H1 (cell line): ENCODE measurements around the gene PGAM1. TPM values are rescaled to one million over a fixed set of nuclear protein-coding genes. Genes with fewer than 3 reads are reported as not detected.

Source experiments
- CTCF ChIA-PET: fragments of 300-600 bp; sonication (Branson Sonifier 250); formaldehyde crosslinking; loops from one replicate; lab custom pipeline; 2021; ENCODE audit not compliant: partially characterized antibody; lab: Charles Lee
- POLR2A ChIA-PET: fragments of 300-600 bp; sonication (Branson Sonifier 250); formaldehyde crosslinking; loops from one replicate; lab custom pipeline; 2021; ENCODE audit warnings: inconsistent platforms; ENCODE audit not compliant: partially characterized antibody; lab: Charles Lee
- DNase-seq, 2 experiments: peaks; one replicate each; pipeline versions ENCODE4 v3.0.0 to v3.0.0-alpha.2; 2010 to 2022; ENCODE audit warnings: low spot score in 2 of 2, low read depth in 1 of 2, mixed read lengths in 1 of 2
- FAIRE-seq: peaks from 2 replicates; lab custom pipeline; 2011; peaks lifted over from hg19 to GRCh38; lab: Jason Lieb, UNC
- H2AFZ ChIP-seq: 2 replicates; pipeline ENCODE4 v1.8.1; 2012; ENCODE audit warnings: low read length, inconsistent platforms
- H2AK5ac ChIP-seq: 2 replicates; pipeline ENCODE4 v1.6.1; 2013; ENCODE audit warnings: low read depth, low read length
- H2BK120ac ChIP-seq: replicated peaks from 2 replicates; pipeline ENCODE3; 2013; ENCODE audit warnings: low read depth, low read length, inconsistent platforms
- H2BK12ac ChIP-seq: 2 replicates; pipeline ENCODE4 v1.6.1; 2013; ENCODE audit warnings: low read depth, low read length
- H2BK15ac ChIP-seq: 2 replicates; pipeline ENCODE4 v1.6.1; 2013; ENCODE audit warnings: low read length
- H2BK20ac ChIP-seq: 2 replicates; pipeline ENCODE4 v1.6.1; 2013; ENCODE audit warnings: low read length
- H2BK5ac ChIP-seq: 2 replicates; pipeline ENCODE4 v1.6.1; 2013; ENCODE audit warnings: low read depth, low read length
- H3K14ac ChIP-seq: 2 replicates; pipeline ENCODE4 v1.6.1; 2013; ENCODE audit warnings: inconsistent platforms; ENCODE audit not compliant: insufficient read length
- H3K18ac ChIP-seq: 2 replicates; pipeline ENCODE4 v1.6.1; 2013; ENCODE audit warnings: low read length; ENCODE audit errors: extremely low read depth
- H3K23ac ChIP-seq: 2 replicates; pipeline ENCODE4 v1.6.1; 2013; ENCODE audit warnings: inconsistent platforms; ENCODE audit not compliant: insufficient read length
- H3K23me2 ChIP-seq: 2 replicates; pipeline ENCODE4 v1.6.1; 2013; ENCODE audit warnings: low read depth, low read length
- H3K27ac ChIP-seq: 2 replicates; pipeline ENCODE4 v1.6.1; 2011; ENCODE audit warnings: low read depth, low read length, inconsistent platforms
- H3K27me3 ChIP-seq, 4 experiments: replicated peaks in 1 of 4; 1 replicate in 1 of 4; 2 replicates in 3 of 4; pipeline versions ENCODE4 v1.6.1 to v1.8.1; 2011 to 2013; ENCODE audit warnings: low read length in 3 of 4, mild to moderate bottlenecking in 3 of 4, inconsistent platforms in 2 of 4, mixed read lengths in 2 of 4, moderate library complexity in 1 of 4; ENCODE audit not compliant: control insufficient read depth in 3 of 4, insufficient read depth in 3 of 4; ENCODE audit errors: extremely low read depth in 1 of 4
- H3K36me3 ChIP-seq, 4 experiments: 2 replicates each; pipeline versions ENCODE4 v1.6.1 to v1.8.1; 2011 to 2013; ENCODE audit warnings: mild to moderate bottlenecking in 4 of 4, low read length in 3 of 4, moderate library complexity in 2 of 4, control low read depth in 1 of 4, inconsistent platforms in 1 of 4; ENCODE audit not compliant: insufficient read depth in 4 of 4, control insufficient read depth in 2 of 4
- H3K4ac ChIP-seq: replicated peaks from 2 replicates; pipeline ENCODE3; 2013; ENCODE audit warnings: low read length, low read depth, mixed read lengths, inconsistent platforms; ENCODE audit not compliant: insufficient read length
- H3K4me1 ChIP-seq, 4 experiments: replicated peaks in 1 of 4; 1 replicate in 1 of 4; 2 replicates in 3 of 4; pipeline versions ENCODE4 v1.6.1 to v1.8.1; 2011 to 2013; ENCODE audit warnings: low read length in 3 of 4, inconsistent platforms in 2 of 4, mixed read lengths in 1 of 4; ENCODE audit not compliant: insufficient read depth in 4 of 4, control insufficient read depth in 3 of 4
- H3K4me2 ChIP-seq, 2 experiments: 2 replicates each; pipeline versions ENCODE4 v1.6.1 to v1.8.1; 2011 to 2013; ENCODE audit warnings: low read depth in 2 of 2, low read length in 2 of 2, control low read depth in 1 of 2, inconsistent platforms in 1 of 2, mild to moderate bottlenecking in 1 of 2; ENCODE audit not compliant: insufficient read depth in 1 of 2
- H3K4me3 ChIP-seq, 4 experiments: fragments of 200-600, 300-600 bp in 1 of 4; sonication (generic), shearing (Covaris generic), sonication (Bioruptor Twin) in 1 of 4; 2 replicates each; pipeline versions ENCODE4 v1.5.1 to v1.8.1; 2011 to 2016; ENCODE audit warnings: low read length in 4 of 4, low read depth in 3 of 4, control low read depth in 2 of 4, inconsistent platforms in 2 of 4, mild to moderate bottlenecking in 2 of 4, mixed read lengths in 1 of 4, moderate library complexity in 1 of 4; ENCODE audit not compliant: insufficient read depth in 2 of 4; ENCODE audit errors: extremely low read depth in 1 of 4
- H3K56ac ChIP-seq: replicated peaks from 2 replicates; pipeline ENCODE3; 2013; ENCODE audit warnings: low read depth, mild to moderate bottlenecking, mixed read lengths, low read length, inconsistent platforms; ENCODE audit not compliant: insufficient read length
- H3K79me1 ChIP-seq: 2 replicates; pipeline ENCODE4 v1.6.1; 2013; ENCODE audit warnings: low read depth, low read length, control low read depth
- H3K79me2 ChIP-seq, 2 experiments: 2 replicates each; pipeline versions ENCODE4 v1.6.1 to v1.8.1; 2012 to 2013; ENCODE audit warnings: low read length in 2 of 2, mild to moderate bottlenecking in 2 of 2, inconsistent platforms in 1 of 2; ENCODE audit not compliant: insufficient read depth in 2 of 2, control insufficient read depth in 1 of 2
- H3K9ac ChIP-seq, 4 experiments: replicated peaks in 1 of 4; 1 replicate in 1 of 4; 2 replicates in 3 of 4; pipeline versions ENCODE4 v1.6.1 to v1.8.1; 2011 to 2013; ENCODE audit warnings: low read depth in 3 of 4, low read length in 3 of 4, control low read depth in 2 of 4, mild to moderate bottlenecking in 2 of 4, moderate library complexity in 2 of 4, inconsistent platforms in 1 of 4; ENCODE audit errors: extremely low read depth in 1 of 4
- H3K9me3 ChIP-seq, 2 experiments: 2 replicates each; pipeline versions ENCODE4 v1.6.1 to v1.8.1; 2012 to 2013; ENCODE audit warnings: mild to moderate bottlenecking in 2 of 2, moderate library complexity in 2 of 2, control low read depth in 1 of 2, inconsistent platforms in 1 of 2, low read depth in 1 of 2, low read length in 1 of 2, mixed read lengths in 1 of 2; ENCODE audit not compliant: insufficient read depth in 2 of 2
- H4K20me1 ChIP-seq, 2 experiments: replicated peaks in 1 of 2; 2 replicates each; pipeline versions ENCODE3 to v1.8.1; 2011 to 2013; ENCODE audit warnings: inconsistent platforms in 2 of 2, low read length in 2 of 2, mild to moderate bottlenecking in 1 of 2; ENCODE audit not compliant: insufficient read depth in 2 of 2, control insufficient read depth in 1 of 2
- H4K5ac ChIP-seq: 2 replicates; pipeline ENCODE4 v1.6.1; 2013; ENCODE audit warnings: low read length, low read depth, mixed read lengths, inconsistent platforms; ENCODE audit not compliant: insufficient read length
- H4K8ac ChIP-seq: 2 replicates; pipeline ENCODE4 v1.8.0; 2013; ENCODE audit warnings: mild to moderate bottlenecking, moderate library complexity, low read length, inconsistent platforms; ENCODE audit not compliant: insufficient read depth; ENCODE audit errors: extremely low read depth
- H4K91ac ChIP-seq: replicated peaks from 2 replicates; pipeline ENCODE3; 2013; ENCODE audit warnings: low read length, mixed read lengths, inconsistent platforms; ENCODE audit not compliant: insufficient read length
- ASH2L ChIP-seq: fragments of 200-600, 300-600 bp; sonication (generic); IDR thresholded peaks from one replicate; pipeline ENCODE4 v1.7.1; 2017; ENCODE audit warnings: low read length
- PHF8 ChIP-seq: fragments of 200-600 bp; sonication (generic); conservative IDR thresholded peaks from 2 replicates; pipeline ENCODE4 v1.7.1; 2012; ENCODE audit warnings: low read depth, mild to moderate bottlenecking, inconsistent platforms, low read length, moderate library complexity
- SAP30 ChIP-seq: fragments of 300-600 bp; sonication (generic); IDR thresholded peaks from 2 replicates; pipeline ENCODE4 v1.7.1; 2012; ENCODE audit warnings: low read length, moderate library complexity, mild to moderate bottlenecking, inconsistent platforms; ENCODE audit not compliant: insufficient read depth, insufficient replicate concordance
- SIN3A ChIP-seq, 2 experiments: IDR thresholded peaks in 1 of 2; conservative IDR thresholded peaks in 1 of 2; 2 replicates each; pipeline ENCODE4 v1.6.1; 2011 to 2012; ENCODE audit warnings: low read length in 2 of 2, improper control_type of control experiment in 1 of 2, low read depth in 1 of 2, mild to moderate bottlenecking in 1 of 2
- SP4 ChIP-seq: IDR thresholded peaks from 2 replicates; pipeline ENCODE4 v1.6.1; 2012; ENCODE audit warnings: low read length, inconsistent platforms
- TBP ChIP-seq: IDR thresholded peaks from 2 replicates; pipeline ENCODE4 v1.6.1; 2011; ENCODE audit warnings: low read depth, low read length, improper control_type of control experiment
- TCF12 ChIP-seq: IDR thresholded peaks from 2 replicates; pipeline ENCODE4 v1.6.1; 2011; ENCODE audit warnings: low read depth, mild to moderate bottlenecking, low read length
- TEAD4 ChIP-seq: IDR thresholded peaks from 2 replicates; pipeline ENCODE4 v1.6.1; 2012; ENCODE audit warnings: low read depth, low read length, inconsistent platforms, mixed read lengths
- WGBS, 2 experiments: shearing (Covaris generic) in 1 of 2; methylation state at CpG; one replicate each; pipeline versions ENCODE4 v1.1.6 to v1.1.7; 2013 to 2015; ENCODE audit warnings: low lambda C conversion rate in 2 of 2, mixed read lengths in 2 of 2, inconsistent platforms in 1 of 2, low coverage in 1 of 2, missing lambda C conversion rate in 1 of 2; ENCODE audit not compliant: insufficient replicate concordance in 2 of 2, insufficient coverage in 1 of 2, insufficient read length in 1 of 2; ENCODE audit errors: extremely low coverage in 1 of 2, missing lambda C conversion rate in 1 of 2; 5-methylcytosine and 5-hydroxymethylcytosine counted together
- polyA plus RNA-seq, 7 experiments: library from polyadenylated mRNA; depleted of rRNA in 3 of 7; stranded (reverse) in 5 of 7; unstranded in 2 of 7; fragments of >200 nt in 5 of 7; fragments of 200-250 nt in 2 of 7; gene quantifications; 1 replicate in 5 of 7; 2 replicates in 1 of 7; 4 replicates in 1 of 7; pipeline versions ENCODE4 v1.2.1 to v1.2.3, GENCODE V29; 2011 to 2013; ENCODE audit warnings: missing spikeins in 2 of 7, mixed read lengths in 2 of 7
- total RNA-seq: library from RNA; stranded (reverse); fragmentation: NEBNext Ultra II Directional; extraction: Animal tissue kit (Norgen Biotek cat#: 25700); gene quantifications from 2 replicates; pipeline ENCODE4 v1.2.1, GENCODE V29; 2021

Gene PGAM1
- total and polyA plus RNA-seq, 2 of the 8 experiments (the other 6 are each of a cell fraction or from before 2014, with no cell fraction given) = 791 to 799 TPM

GRCh38 chr10:97426776-97427570, 982 bp downstream of the PGAM1 start:
- DNase-seq (no peak), FAIRE-seq (no peak)
- peak overlapping the region; percentile 82 for H3K18ac ChIP-seq
- H3K27me3 ChIP-seq = no peaks in the 10 kb centered on the region
- H3K4me3 ChIP-seq = peak overlapping the region; percentile 69 to 100 (median 93)
- peak overlapping the region; percentile 91 for H3K56ac ChIP-seq
- H3K79me1 ChIP-seq = no peaks in the 10 kb centered on the region
- no peak overlapping the region for H2BK15ac ChIP-seq
- POLR2A ChIA-PET = interaction anchor here (0.5 to 10.5 kb wide), 16 partner anchors 8 to 354 kb away, joined by 3 to 185 read pairs (median 4); partner anchors contain the start of genes EXOSC1, RRP12 and ZDHHC16
- H4K20me1 ChIP-seq = peaks cover 8 to 9% of the 10 kb centered on the region in 2 experiments
- H3K9ac ChIP-seq = peak overlapping the region; percentile 81 to 99 (median 94)
- peak; percentile 28 for TF ChIP-seq SAP30
- peak in 1 of 2 experiments; percentile 39; a peak in 1 of 4 replicates for TF ChIP-seq SIN3A (conservative IDR thresholded peaks at IDR 0.05 in 1 of 2, IDR thresholded peaks at IDR 0.05 in 1 of 2; ENCODE audit: low read depth in 1 of 2, low read length in 2 of 2)
- no peak for TF ChIP-seq TCF12
- TF ChIP-seq TBP = no peak
- no peak for TF ChIP-seq PHF8
- TF ChIP-seq TEAD4 = no peak
- TF ChIP-seq ASH2L = peak; percentile 36
- TF ChIP-seq SP4 = no peak
- peaks cover 3 to 6% (median 4%) of the 10 kb centered on the region in 4 experiments; a peak in 6 of 7 replicates for H3K4me1 ChIP-seq
- H4K5ac ChIP-seq = peak overlapping the region; percentile 83
- peaks cover 15 to 48% (median 31%) of the 10 kb centered on the region in 4 experiments for H3K36me3 ChIP-seq
- H3K14ac ChIP-seq = no peak overlapping the region
- H2BK12ac ChIP-seq = peak overlapping the region; percentile 53
- H3K27ac ChIP-seq = peak overlapping the region; percentile 87
- peak overlapping the region; percentile 93 for H3K4ac ChIP-seq
- H2BK5ac ChIP-seq = peak overlapping the region; percentile 93
- no peak overlapping the region for H2BK120ac ChIP-seq
- WGBS, 2 experiments = 1% methylated on average over 34 of the region's 34 CpGs; no CpG with 5 or more reads in 1 of the 2 experiments
- H3K23ac ChIP-seq = no peak overlapping the region
- no peaks in the 10 kb centered on the region for H3K9me3 ChIP-seq
- CTCF ChIA-PET = interaction anchor here (0.6 to 0.8 kb wide), 2 partner anchors 24 to 188 kb away, joined by 3 to 7 read pairs; no protein-coding TSS in a partner anchor
- no peak overlapping the region for H2AFZ ChIP-seq
- no peak overlapping the region for H2BK20ac ChIP-seq
- peak overlapping the region; percentile 91; the same call in 1 of the 2 replicates for H4K8ac ChIP-seq
- peak overlapping the region; percentile 87 to 95 for H3K4me2 ChIP-seq
- H4K91ac ChIP-seq = peak overlapping the region; percentile 70
- H2AK5ac ChIP-seq = peak overlapping the region; percentile 94; the same call in 1 of the 2 replicates
- H3K23me2 ChIP-seq = peaks cover 12% of the 10 kb centered on the region
- peaks cover 21 to 39% of the 10 kb centered on the region in 2 experiments for H3K79me2 ChIP-seq
